GM19239 (cell line): ENCODE measurements around the gene EP300.
A peak's percentile ranks its signal among the peaks of the same experiment; 100 is the strongest.

Experiments
- DNase-seq: peaks from one replicate; pipeline ENCODE4 v3.0.0; 2011; ENCODE audit warnings: low spot score; ENCODE audit not compliant: insufficient read length
- FAIRE-seq: peaks from 2 replicates; lab custom pipeline; 2011; peaks lifted over from hg19 to GRCh38; lab: Jason Lieb, UNC

The EP300 gene

DNA sequence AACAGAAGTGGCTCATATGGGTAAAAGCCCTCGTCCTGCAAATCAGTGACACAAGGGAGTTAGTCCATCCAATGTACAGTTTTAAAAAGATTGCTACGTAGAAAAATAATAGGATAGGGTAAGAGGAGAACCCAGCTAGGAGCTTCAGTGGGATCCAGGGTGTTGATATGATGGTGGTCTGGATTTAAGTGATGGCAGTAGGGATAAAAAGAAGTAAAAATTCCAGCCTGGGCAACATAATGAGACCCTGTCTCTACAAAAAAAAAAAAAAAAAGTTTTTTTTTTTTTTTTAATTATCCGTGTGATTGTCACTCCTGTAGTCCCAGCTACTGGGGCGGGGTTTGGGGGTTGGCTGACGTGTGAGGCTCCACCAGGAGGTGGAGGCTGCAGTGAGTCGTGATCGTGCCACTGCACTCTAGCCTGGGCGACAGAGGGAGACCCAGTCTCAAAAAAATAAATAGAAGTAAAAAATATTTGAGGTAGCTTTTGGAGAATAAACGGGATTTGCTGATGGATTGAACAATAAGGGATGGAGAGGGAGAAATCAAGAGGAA is 105.7 kb downstream of the EP300 start:
- no peak for DNase-seq

DNA sequence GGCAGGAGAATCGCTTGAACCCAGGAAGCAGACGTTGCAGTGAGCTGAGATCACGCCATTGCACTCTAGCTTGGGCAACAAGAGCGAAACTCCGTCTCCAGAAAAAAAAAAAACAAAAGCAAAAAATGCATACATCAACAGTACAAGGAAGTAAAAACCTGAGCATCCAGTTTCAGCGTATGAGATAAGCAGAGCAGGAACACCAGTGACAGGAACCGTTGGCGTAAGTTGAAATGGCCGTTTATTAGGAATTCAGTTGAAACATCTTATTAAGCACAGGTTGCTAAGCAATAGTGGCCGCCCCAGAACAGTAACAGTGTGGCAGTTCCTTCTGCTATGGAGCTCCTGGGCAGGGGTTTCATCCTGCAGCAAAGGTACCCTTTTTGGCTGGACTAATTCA is 108.7 kb downstream of the EP300 start:
- FAIRE-seq: no peak
- no peak for DNase-seq

More for the DNA sequence above, 105.7 kb downstream of the EP300 start:
- peak; percentile 8 for FAIRE-seq

DNA sequence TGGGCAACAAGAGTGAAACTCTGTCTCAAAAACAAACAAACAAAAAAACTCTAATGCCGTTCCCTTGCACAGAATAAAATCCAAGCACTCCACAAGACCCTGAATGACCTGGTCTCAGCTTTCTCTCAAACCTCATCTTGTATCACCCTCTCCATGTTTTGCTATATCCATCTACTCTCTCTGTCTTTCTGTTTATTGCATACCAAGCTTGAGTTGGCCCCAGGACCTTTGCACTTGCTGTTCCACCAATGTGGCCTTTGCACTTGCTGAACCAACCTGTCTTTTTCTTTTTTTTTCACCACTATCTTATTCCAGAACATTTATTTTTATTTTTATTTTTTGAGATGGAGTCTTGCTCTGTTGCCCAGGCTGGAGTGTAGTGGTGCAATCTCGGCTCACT is 110.7 kb downstream of the EP300 start:
- FAIRE-seq (no peak), DNase-seq (no peak)

DNA sequence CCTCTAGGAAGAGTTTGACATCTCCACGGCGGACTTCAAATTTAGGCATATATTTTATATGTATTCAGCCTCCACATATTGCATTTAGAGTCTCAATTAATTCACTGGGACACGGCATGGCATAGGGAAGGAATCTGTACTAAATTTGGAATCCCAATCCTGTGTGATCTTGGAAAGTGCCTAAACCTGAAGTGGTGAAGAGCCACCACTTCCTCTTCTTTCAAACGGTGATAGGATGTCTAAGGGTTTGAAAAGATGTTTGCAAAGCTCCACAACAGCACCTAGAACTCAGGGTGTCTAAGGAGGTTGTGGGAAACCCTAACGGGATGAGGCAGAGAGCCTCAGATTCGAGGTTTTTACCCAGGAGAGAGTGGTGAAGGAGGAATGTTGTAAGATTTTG is 111.7 kb downstream of the EP300 start:
- DNase-seq: no peak
- no peak for FAIRE-seq

DNA sequence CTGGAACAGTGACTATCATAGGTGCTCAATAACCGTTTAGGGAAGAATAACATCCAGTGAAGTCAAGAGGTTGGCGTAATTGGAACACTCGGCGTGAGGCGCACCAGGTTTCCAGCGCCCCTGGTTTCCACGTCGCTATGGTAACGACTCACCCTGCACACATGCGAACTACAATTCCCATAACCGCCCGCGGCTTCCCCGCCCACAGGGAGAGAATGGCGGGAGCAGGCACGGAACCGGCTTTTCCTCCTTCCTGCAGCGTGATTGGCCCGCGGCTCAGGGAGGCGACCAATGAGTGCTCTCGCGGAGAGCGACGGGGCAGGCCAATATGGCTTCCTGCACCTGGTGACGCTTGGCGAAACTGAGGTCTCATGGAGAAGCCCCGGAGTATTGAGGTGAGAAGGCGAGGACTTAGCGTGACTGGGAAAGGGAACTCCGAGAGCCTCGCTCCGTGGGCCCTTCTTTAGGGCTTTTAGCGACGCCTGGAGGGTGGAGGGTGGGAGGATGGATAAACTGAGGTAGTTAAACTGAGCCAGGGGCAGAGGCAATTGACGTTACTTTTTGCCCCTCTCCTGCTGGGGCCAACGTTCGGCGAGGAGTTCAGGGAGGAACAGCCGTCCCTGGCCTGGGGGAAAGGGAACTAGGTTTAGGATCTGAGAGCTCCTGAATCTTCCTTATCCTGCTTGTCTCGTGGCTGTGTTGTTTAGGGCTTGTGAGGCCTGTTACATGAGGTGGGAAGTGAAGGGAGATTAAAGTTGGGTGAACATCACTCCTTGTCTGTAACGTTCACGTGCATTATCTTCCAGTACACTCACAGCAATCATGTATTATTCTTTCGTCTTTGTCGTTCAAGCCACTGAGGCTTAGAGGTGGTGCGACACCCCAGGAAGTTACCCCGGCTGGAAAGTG is 112.9 kb downstream of the EP300 start, which contains the start of gene L3MBTL2:
TSS of gene L3MBTL2 (plus strand) at position 321 of the 909 bp plus-strand sequence. CDS start at position 372, 51 bp downstream.
- DNase-seq (peak; percentile 98), FAIRE-seq (peak; percentile 100)

DNA sequence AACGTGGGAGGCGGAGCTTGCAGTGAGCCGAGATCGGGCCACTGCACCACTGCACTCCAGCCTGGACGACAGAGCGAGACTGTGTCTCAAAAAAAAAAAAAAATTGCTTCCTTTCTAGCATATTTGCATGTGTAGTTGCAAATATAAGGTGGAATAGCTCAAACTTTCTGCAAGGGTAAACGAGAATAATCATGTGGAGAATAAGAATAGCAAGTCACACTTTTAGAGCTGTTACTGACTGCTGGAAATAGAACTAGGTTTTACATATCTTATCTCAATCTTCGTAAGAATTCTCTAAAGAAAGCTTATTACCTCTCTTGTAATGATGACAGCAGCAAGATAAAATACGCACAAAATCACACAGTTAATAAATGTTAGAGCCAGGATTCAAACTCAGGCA is 114.3 kb downstream of the EP300 start:
- DNase-seq (no peak), FAIRE-seq (peak; percentile 85)

DNA sequence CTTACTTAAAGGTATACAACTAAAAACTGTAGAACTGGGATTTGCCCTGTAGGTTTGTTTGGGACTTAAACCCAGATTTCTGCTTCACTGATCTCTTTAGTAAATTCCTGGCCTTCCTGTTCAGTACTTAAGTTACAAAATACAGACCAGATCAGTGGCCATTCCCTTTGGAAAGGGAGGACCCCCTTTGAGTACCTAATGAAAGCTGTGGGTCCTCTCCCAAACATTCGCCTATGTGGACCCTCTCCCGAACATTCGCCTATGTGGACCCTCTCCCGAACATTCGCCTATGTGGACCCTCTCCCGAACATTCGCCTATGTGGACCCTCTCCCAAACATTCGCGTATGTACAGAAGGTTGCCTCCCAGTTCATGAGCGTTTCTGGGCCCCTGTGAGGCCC is 123.0 kb downstream of the EP300 start:
- no peak for FAIRE-seq

DNA sequence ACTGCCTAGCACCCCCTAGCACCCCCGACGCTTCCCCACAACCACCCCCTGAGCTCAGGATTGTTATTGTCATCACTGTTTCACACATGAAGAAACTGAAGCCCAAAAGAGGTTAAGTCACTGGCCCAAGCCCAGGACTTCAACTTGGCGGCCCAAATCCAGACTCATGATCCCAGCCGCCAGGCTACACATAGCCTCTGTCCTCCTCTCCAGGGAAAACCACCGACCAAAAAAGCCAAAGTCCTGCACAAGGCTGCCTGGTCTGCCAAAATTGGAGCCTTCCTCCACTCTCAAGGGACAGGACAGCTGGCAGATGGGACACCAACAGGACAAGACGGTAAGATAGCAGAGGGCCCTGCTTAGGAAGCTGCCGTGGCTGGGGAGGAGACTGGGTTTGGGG is 123.5 kb downstream of the EP300 start:
- FAIRE-seq (no peak), DNase-seq (no peak)

More for the DNA sequence above, 123.0 kb downstream of the EP300 start:
- DNase-seq: no peak

DNA sequence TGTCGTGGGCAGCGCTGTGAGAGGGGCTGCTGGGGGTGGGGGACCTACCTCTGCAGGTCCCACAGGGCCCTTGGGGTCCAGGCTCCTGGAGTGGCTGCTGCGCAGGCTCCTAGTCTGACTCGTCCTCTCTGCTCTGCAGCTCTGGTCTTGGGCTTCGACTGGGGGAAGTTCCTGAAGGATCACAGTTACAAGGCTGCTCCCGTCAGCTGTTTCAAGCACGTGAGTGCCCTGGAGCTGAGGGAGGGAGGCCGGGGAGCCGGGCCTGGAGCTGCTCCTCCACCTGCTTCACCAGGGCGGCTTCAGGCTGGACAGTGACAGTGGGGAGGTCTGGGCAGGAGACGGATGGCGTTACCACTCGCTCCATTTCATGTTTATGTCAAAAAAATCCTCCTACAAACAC is 124.6 kb downstream of the EP300 start:
- no peak for DNase-seq
- FAIRE-seq: no peak

DNA sequence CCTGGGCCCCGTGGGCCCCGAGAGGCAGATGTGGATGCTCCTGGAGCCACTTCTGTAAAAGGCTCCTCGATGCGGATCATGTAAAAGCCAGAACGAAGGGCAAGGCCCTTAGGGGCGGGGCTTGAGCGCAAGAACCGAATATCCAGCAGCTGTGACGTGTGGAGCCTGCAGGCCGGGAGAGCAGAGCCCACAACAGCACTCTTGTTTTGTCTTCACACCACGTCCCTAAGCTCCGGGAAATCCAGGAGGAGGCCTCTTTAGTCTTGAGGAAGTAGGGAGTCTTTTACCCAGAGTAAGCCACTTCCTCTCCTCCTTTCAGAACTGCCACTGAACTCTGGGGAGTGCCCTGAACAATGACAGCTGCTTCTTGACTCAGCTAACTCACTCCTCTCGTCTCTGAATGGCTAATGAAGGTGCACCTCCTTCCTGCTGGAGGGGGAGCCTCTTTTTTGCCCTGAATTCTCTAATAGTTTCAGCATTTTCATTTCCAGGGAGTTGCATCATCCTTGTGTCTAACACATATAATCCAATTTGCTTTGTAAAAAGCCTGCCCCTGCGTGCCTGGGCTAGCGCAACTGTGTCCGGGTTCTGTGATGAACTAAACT is 125.3 kb downstream of the EP300 start:
- FAIRE-seq (peak; percentile 77), DNase-seq (no peak)

DNA sequence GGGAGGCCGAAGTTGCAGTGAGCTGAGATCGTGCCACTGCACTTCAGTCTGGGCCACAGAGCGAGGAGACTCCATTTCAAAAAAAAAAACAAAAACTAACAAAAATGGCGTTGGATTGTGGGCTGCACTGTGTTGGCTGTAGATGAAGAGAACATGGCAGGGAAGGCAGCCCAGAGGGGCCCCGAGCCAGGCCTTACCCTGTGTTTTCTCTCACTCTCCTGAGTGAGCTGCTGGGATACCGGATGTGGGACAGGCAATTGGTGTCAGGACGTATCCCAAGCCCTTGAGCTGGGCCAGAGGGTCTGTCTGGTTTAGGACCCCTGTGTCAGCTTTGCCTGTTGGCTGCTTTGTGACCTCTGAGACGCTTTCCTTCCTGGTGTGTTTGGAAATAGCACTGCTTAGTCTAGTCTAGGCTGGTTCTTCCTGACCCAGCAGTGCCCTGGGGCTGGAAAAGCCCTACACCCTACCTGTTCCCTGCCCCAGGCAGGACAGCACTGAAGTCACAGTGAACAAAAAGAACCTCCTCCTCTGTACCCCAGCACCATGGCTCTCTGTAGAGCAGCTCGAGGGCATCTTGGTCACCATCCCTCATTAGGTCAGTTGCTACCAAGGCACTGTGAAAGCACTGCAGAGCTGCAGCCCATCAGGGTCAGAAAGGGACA is 130.6 kb downstream of the EP300 start:
- FAIRE-seq (no peak), DNase-seq (no peak)

DNA sequence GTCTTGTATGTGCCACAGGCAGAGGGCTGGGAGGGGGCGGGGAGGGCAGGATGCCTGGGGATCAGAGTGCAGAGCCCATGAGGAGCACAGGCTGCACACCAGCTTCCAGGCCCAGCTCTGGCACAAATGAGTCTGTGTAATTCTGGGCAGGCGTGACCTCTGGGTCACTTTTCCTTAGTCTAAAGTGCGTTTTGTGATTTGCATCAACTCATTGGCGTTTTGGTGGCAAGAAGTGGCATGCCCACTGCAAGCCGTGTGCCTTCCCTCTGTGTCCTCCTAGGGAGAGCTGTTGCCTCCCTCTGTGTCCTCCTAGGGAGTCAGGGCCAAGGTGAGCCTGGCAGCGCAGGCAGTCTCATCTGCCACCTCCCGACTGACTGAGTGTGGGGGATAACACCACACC is 131.1 kb downstream of the EP300 start:
- FAIRE-seq (no peak), DNase-seq (no peak)

DNA sequence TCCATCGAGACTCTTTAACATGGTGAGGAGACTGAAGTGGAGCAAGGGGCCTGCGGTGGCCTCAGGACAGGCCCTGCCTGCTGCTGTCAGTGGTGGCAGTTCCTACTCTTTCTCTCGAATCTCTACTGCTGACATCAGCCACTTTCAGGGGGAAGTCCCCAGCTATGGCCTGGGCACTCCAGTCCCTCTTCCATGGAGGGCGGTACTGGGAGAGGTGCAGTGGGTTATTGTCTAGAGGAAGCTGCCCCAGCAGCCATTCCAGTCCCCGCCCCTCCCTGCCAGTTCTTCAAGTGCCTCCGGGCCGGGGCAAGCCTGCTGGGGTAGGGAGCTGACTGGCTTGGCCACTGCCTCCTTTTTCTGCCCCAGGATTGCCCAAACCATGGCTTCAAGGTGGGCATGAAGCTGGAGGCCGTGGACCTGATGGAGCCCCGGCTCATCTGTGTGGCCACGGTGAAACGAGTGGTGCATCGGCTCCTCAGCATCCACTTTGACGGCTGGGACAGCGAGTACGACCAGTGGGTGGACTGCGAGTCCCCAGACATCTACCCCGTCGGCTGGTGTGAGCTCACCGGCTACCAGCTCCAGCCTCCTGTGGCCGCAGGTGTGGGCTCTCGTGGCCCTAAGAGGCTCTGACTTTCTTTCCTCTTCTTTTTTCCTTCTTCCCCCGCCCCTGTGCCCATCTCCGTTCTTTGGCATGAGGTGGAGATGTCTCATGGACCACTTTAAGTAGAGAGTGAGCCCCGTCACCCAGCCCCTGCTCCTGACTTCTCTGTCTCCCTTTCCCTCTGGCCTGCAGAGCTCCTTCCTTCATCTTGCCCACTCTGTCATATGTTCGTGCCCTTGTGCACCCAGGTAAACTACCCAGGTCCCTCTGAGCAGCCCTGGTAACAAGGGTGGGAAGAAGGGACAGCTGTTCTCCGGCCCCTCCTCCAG is 134.6 kb downstream of the EP300 start:
- FAIRE-seq: no peak

DNA sequence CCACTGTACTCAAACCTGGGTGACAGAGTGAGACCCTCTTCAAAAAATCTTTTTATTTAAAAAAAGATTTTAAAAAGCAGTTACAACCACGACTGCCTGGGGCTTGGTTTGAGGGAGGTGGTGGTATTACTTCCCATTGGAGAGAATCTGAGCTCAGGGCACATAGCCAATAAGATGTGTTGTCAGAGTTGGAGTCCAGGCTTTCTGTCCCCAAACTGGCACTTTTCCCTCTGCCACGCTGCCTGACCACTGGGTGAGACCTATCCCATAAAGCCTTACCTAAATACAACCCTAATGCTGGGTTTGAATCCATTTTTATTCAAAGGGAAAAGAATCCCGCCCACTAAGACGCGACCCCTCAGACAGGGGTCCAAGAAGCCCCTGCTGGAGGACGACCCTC is 136.8 kb downstream of the EP300 start:
- no peak for DNase-seq
- FAIRE-seq: no peak

More for the DNA sequence above, 134.6 kb downstream of the EP300 start:
- DNase-seq: no peak
